Measurements from ENCODE around the gene MT1E.
"Not testable (repeated sequence)": the region's sequence is repeated elsewhere in the genome, so short reads cannot be mapped to it uniquely, and the experiment has no call there.

MT1E gene

DNA sequence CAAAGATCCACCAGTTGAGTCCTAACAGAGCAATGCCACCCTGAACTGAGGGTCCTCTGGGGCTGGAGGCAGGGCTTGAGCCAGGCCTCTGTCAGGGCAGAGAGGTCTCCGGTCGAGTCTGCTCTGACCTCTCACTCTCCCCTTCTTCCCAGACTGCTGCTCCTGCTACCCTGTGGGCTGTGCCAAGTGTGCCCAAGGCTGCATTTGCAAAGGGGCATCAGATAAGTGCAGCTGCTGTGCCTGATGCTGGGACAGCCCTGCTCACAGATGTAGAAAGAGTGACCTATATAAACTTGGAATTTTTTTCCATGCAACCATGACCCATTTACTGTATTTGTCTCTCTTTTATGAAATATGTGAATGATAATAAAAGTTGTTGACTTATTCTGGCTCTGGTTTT, 23.7 kb downstream of the MT1E start:
- no peak for DNase-seq

DNA sequence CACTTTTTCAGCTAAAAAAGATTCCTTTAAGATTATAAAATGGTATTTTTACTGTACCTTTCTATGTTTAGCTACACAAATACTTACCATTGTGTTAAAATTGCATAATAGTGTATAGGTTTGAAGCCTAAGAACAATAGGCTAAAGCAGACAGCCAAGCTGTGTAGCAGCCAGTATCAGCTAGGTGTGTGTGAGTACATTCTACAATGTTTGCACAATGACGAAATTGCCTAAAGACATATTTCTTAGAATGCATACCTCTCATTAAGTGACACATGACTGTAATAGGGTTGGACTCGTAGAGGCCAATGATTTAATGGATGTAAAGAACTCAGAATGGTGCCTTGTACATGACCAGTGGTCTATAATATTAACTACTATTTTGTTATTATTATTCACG, 24.2 kb downstream of the MT1E start:
- DNase-seq, result no peak

DNA sequence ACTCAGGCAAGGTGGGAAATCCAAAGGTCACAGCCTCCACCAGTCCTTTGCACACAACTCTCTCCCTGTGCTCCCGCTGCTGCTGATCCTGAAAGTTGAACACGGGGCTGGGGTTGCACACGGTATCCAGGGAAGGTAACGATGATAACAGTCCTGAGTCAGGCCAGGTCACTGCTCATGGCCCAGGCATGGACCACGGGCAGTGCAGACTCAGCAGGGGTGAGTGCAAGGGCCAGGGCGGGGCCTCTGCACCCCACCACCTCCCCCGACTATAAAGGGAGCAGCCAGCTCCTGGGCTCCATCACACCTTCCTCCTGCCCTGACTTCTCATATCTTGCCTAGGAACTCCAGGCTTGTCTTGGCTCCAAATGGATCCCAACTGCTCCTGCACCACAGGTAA, 26.0 kb downstream of the MT1E start, which contains the start of gene MT1B:
MT1B (plus strand) TSS at position 301 of the 400 bp plus-strand sequence; CDS start at position 369, 68 bp downstream.
- no peak for DNase-seq

DNA sequence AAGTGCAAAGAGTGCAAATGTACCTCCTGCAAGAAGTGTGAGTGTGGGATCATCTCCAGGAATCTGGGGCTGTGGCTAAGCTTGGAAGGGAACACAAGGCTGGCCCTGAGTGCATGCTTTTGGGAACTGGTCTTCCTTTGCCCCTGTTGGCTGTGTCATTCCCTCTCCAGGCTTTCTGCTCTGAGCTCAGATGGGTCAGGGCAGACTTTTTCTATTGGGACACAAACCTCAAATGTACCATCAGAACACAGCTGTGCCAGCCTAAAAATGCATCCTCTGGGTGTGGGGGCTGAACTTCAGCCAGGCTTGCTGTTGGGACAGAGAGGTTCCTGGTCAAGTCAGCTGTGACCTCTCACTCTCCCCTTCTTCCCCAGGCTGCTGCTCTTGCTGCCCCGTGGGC, 27.0 kb downstream of the MT1E start:
- DNase-seq, result no peak

DNA sequence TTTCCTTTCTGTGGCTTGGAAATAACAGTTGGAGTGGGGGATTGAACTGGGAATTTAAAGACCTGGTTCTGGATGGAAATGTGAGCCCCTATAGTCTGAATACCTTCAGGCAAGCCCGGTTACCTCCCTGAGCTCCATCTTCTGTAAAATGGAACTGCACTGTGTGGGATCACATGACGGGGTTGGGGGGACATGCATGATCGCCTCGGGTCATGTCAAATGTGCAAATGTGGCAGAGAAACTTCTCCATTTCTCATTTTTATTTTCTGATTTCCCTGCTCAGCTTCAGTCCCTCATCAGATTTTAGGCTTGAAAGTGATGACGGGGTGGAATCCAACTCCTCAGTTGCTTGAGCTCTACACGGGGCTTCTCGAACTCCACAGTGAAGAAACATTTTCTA, 27.6 kb downstream of the MT1E start:
- no peak for DNase-seq

DNA sequence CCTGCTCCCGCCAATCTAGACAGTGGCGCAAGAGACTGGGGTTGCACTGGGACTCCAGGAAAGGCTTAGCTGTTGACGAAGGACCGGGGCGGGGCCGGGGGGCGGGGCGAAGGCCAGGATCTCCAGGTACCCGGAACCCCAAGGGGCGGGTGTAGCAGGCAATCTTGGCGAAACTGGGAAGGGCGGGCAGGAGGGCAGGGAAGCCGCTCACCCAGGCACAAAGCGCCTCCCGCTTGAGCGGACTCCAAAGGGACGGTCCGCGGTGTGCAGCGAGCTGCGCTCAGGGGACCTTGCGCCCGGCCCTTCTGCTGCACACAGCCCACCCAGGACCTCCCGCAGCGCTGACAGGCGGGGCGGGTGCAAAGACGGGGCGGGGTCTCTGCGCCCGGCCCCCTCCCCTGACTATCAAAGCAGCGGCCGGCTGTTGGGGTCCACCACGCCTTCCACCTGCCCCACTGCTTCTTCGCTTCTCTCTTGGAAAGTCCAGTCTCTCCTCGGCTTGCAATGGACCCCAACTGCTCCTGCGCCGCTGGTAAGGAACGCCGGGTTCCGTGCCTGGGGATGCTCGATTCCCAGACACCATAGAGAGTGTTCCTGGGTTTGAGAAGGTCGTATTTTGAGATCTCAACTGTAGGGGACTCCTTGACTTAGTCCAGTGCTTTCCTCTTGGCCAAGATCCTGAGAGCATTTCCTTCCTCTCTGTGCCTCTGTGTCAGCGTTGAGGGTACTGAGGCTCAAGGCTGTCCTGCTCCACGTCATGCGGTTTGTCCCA, 32.2 kb downstream of the MT1E start, which contains the start of gene MT1F:
MT1F (plus strand) TSS at position 405 of the 772 bp plus-strand sequence; CDS start at position 505, 100 bp downstream.
- DNase-seq, result peak; percentile 70

DNA sequence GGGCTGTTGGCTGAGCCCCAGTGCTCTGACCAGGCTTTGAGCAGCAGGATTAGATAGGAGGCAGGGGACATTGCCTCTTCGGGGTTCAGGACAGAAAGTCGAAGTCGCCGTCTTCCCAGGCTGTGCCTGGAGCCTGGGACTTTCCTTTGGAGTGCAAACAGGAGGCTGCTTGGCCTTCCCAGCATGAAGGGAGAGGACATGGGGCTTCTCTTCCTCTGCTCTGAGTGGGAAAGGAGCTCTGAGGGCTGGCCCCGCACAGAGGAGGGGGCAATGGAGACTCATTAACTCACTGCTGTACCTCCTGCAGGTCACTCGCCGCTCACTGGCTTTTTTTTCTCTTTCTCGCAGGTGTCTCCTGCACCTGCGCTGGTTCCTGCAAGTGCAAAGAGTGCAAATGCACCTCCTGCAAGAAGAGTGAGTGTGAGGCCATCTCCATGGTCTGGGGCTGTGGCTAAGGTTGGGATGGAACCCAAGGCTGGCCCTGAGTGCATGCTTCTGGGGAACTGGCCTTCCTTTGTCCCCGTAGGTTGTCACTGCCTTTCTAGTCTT, 32.8 kb downstream of the MT1E start:
- DNase-seq, result no peak

DNA sequence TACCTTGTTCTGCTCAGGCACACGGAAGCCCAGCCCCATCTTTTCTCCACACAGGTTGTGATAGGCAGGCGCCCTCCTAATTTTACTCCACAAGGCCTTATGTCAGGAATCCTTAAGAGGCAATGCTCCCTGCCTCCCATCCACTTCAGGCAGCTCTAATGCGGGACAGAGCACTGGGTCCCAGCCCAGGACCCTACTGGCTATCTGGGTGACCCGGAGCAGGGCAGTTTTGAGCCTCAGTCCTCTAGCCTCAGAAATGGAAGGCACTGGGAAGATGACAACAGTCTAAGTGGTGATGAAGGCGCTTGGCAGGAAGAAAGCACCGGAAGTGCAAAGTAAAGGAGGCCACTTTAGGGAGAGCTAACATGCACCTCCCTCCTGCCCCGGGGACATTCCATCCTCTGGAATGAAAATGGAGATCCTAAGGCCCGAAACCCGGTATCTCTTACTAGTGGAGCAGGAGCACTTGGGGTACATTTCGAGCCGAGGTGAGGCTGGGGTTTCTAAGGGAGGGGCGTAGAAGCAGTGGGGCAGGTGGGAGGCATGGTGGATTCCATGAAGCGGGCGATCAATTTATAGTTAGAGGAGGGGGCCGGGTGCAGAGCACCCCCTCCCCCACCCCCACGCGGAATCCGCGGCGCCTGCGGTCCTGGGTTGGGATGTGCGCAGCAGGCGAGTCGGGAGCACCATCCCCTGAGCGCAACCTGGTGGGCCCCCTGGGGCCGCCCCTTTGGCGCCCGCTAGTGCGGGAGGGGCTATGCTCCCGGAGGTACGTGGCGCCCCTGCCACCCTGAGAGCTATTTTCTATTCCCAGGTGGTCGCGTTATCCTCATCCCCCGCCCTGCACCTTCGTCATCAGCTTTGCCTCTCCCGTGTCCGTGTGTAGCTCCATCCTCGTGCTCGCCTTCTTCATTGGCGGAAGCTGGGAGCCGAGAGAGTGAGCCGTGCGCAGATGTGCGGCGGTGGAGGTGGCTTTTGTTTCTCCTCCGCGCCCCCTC, 37.1 kb downstream of the MT1E start:
- peak; percentile 32 for DNase-seq

DNA sequence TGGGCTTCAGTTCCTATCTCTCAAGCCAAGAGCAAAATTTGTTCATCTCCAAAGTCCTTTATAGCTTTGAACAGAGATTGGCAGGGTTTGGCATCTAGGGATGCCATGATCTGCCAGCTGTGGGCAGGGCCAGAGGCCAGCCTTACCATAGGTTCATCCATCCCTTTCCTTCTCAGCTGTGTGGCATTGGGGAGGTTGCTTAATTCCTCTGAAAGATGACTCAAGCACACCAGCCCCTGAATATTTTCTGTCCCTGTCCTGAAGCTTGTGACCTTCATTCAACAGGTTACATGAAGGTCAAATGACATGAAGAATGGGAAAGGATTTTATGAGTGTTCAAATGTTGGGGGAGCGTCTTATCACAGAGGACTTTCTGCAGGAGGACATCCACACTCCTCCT, 38.9 kb downstream of the MT1E start:
- no peak for DNase-seq

DNA sequence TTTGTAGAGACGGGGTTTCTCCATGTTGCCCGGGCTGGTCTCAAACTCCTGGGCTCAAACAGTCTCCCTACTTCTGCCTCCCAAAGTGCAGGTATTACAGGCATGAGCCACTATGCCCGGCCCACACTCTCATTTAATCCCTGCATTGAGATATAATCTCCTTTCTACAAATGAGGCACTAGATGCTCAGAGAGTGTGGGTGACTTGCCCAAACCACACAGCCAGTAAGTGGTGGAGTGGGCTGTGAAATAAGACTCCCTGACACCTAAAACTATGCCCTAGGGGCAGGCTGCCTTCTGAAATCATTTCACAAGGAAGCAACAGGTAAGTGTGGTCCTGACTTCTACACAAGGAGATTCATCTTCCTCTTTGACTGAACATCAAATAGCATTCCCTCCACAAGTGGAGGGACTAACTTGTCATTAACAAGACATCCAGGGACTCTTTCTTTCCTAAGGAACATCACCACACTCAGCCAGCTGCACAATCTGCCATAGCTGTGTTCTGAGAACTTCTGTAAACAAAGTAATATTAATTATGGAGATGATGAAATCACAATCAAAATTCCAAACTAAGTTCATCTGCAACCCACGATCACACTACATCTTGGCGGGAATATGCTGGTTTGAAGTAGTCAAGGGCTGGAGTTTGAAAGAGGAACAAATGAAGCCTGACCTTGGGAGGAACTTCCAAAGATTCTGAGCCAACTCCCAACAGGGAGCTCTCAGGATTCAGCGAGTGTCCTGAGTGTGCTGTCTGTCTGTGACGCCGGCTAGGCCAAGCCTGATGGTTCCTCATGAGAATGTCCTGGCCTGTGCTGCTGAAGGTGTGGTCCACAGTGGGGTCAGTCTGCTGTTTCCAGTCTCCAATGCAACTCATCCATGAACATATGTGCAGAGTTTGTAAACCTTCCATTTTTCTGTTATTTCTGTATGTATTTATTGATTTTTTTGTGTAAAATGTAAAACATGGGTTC, 40.0 kb downstream of the MT1E start:
- DNase-seq, result not testable (repeated sequence)

DNA sequence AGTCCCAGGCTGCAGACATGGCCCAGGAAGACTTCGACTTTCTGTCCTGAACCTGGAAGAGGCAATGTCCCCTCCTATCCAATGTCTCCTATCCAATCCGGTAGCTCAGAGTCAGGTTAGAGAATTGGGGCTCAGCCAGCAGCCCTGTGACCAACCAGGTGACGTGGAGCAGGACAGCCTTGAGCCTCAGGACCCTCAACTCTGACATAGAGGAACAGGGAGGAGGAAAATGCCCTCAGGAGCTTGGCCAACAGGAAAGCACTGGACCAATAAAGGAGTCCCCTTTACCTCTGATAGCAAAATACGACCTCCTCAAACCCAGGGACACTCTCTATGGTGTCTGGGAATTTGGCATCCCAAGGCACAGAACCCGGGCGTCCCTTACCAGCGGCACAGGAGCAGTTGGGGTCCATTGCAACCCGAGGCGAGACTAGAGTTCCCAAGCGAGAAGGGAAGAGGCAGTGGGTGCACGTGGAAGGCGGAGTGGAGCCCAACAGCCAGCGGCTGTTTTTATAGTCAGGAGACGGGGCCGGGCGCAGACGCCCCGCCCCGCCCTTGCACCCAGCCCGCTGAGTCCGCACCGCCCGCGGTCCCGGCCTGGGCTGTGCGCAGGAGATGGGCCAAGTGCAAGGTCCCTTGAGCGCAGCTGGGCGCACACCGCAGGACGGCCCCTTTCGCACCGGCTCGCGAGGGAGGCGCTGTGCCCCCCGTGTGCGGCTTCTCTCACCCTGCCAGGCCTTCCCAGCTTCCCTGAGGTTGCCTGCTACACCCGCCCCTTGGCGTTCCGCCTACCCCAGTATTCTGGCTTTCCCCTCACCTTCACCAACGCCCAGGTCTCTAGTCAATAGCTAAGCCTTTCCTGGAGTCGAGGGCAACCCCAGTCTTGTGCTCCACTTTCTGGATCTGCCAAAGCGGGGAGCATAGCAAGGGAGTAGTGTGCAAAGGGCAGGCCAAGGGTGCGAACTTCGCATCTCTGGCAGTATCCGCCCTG, 42.3 kb downstream of the MT1E start, which contains the start of gene MT1G:
MT1G (minus strand) TSS at position 485 of the 991 bp plus-strand sequence; CDS start at position 413, 72 bp downstream.
- no peak for DNase-seq

DNA sequence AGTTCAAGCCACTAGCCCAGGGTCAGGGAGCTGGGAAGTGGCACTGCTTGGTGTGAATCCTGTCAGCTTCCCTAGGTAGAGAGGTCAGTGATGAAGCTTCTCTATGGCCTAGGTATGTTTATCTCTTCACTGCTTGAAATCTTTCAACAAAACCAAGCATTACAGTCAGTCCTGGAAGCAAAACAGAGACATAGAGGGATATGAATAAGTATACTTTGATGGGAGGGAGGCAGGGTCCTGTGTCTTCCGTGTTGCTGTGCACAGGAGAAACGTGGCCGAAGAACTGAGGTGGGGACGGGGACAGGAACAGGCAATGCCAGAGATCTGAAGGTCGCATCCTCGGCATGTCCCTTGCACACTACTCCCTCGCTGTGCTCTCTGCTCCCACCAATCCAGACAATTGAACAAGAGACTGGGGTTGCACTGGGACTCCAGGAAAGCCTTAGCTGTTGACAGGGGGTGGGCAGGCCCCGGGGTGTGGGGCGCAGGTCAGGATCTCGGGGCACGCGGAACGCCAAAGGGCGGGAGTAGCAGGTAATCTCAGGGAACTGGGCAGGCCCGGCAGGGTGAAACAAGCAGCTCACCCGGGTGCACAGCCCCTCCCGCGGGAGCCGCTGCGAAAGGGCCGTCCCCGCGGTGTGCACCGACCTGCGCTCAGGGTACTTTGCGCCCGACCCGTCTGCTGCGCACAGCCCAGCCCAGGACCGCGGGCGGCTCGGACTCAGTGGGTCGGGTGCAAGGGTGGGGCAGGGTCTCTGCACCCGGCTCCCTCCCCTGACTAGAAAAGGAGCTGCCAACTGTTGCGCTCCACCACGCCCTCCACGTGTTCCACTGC, 43.6 kb downstream of the MT1E start, which contains the start of gene MT1H:
MT1H (plus strand) TSS at position 810 of the 835 bp plus-strand sequence. CDS start 71 bp downstream, outside the sequence.
- no peak for DNase-seq

DNA sequence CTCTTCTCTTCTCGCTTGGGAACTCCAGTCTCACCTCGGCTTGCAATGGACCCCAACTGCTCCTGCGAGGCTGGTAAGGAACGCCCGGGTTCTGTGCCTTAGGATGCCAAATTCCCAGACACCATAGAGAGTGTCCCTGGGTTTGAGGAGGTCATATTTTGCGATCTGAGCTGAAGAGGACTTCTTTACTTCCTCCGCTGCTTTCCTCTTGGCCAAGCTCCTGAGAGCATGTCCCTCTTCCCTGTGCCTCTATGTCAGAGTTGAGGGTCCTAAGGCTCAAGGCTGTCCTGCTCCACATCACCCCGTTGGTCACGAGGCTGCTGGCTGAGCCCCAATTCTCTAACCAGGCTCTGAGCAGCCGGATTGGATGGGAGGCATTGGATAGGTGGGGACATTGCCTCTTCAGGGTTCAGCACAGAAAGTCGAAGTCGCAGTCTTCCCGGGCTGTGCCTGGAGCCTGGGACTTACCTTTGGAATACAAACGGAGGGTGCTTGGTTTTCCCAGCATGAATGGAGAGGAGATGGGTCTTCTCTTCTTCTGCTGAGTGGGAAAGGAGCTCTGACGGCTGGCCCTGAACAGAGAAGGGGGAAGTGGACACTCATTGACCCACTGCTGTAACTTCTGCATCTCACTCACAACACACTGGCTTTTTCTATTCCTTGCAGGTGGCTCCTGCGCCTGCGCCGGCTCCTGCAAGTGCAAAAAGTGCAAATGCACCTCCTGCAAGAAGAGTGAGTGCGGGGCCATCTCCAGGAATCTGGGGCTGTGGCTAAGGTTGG, 44.4 kb downstream of the MT1E start:
- no peak for DNase-seq

DNA sequence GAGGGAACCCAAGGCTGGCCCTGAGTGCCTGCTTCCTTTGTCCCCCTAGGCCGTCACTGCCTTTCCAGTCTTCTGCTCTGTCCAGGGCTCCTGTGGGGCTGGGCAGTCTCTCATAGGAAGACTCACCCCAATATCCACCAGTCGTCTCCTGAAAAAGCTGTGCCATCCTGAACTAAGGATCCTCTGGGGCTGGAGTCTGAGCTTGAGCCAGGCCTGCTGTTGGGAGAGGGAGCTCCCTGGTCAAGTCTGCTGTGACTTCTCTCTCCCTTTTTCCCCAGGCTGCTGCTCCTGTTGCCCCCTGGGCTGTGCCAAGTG, 45.0 kb downstream of the MT1E start:
- DNase-seq, result no peak

DNA sequence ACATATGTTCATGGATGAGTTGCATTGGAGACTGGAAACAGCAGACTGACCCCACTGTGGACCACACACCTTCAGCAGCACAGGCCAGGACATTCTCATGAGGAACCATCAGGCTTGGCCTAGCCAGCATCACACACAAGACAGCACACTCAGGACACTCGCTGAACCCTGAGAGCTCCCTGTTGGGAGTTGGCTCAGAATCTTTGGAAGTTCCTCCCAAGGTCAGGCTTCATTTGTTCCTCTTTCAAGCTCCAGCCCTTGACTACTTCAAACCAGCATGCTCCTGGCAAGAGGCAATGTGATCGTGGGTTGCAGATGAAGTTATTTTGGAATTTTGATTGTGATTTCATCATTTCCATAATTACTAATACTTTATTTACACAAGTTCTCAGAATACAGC, 46.1 kb downstream of the MT1E start:
- DNase-seq, result not testable (repeated sequence)

DNA sequence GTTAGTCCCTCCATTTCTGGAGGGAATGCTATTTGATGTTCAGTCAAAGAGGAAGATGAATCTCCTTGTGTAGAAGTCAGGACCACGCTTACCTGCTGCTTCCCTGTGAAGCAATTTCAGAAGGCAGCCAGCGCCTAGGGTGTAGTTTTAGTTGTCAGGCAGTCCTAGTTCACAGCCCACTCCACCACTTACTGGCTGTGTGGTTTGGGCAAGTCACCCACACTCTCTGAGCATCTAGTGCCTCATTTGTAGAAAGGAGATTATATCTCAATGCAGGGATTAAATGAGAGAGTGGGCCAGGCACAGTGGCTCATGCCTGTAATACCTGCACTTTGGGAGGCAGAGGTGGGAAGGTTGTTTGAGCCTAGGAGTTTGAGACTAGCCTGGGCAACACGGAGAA, 46.6 kb downstream of the MT1E start:
- not testable (repeated sequence) for DNase-seq

DNA sequence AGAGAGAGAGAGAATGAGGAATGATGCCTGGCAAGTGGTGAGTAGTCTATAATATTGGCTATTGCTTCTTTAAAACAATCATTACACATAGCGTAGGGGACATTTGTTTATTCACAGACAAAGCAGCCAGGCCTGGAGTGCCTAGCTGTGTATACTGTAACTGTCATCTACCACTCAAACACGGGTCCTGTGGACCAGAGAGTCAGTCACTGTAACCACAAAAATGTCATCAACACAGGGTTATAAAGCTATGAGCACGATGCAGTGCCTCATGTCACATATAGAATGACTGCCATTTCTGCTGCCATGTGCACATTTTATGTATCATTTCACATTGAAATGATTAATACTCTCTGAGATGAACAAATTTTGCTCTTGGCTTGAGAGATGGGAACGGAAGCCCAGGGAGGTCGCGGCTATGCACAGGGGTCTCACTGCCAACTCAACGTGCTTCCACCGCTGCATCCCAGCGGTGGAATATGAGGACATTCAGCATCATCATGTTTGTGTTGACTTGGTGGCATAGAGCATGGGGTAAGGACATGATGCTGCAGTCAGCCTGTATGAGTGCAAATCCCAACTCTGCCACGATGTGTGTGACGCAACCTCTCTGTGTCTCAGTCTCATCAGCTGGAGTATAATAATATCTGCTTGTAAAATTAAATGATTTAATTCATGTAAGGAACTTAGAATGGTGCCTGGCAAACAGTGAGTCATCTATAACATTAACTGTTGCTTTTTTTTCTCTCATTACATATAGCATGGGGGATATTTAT, 47.4 kb downstream of the MT1E start:
- DNase-seq, result no peak

DNA sequence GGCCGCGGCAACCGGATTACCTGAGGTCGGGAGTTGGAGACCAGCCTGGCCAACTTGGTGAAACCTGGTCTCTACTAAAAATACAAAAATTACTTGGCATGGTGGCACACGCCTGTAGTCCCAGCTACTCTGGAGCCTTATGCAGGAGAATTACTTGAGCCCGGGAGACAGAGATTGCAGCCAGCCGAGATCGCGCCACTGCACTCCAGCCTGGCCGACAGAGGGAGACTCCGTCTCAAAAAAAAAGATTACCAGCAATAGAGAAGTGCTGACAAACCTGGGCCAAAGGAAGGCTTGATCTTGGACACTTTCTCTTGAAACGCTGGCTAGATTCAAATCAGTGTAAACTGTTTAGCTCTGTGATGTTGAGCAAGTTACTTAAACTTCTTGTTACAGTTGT, 48.3 kb downstream of the MT1E start:
- DNase-seq, result no peak

All from stimulated activated naive CD4-positive, alpha-beta T cell treated with Interleukin-2 at 50 U/mL for 16 hours (primary cell).